Gastrocnemius medialis (tissue), 4 donors: ENCODE data around the gene MACROD2. TPM values are rescaled to one million over a fixed set of nuclear protein-coding genes. Genes with fewer than 3 reads are reported as not detected.

ENCODE experiments used
- ATAC-seq, 2 donors: fragments of 150-250 bp; one replicate each; pipeline ENCODE4 v1.9.1; 2016
- DNase-seq, 2 donors: peaks; one replicate each; pipeline ENCODE4 v3.0.0-alpha.2; 2019
- H3K27ac ChIP-seq, 4 donors: fragments of 200-600 bp; sonication (generic); 1 replicate in 1 of 4; 2 replicates in 3 of 4; pipeline ENCODE4 v1.5.1; 2016 to 2018; ENCODE audit warnings: mild to moderate bottlenecking in 2 of 4, moderate library complexity in 1 of 4
- H3K27me3 ChIP-seq, 3 donors: fragments of 200-600 bp; sonication (generic) in 2 of 3; 1 replicate in 1 of 3; 2 replicates in 2 of 3; pipeline versions ENCODE4 v1.5.1 to v1.6.0; 2016 to 2019; ENCODE audit warnings: mild to moderate bottlenecking in 1 of 3, moderate library complexity in 1 of 3
- H3K36me3 ChIP-seq, 2 donors: fragments of 200-600 bp; sonication (generic) in 1 of 2; one replicate each; pipeline ENCODE4 v1.5.1; 2017 to 2018
- H3K4me1 ChIP-seq, 2 donors: fragments of 200-600 bp; sonication (generic) in 1 of 2; one replicate each; pipeline ENCODE4 v1.5.1; 2016 to 2017; ENCODE audit warnings: mild to moderate bottlenecking in 2 of 2
- H3K4me3 ChIP-seq, 4 donors: fragments of 200-600 bp; sonication (generic) in 3 of 4; 1 replicate in 1 of 4; 2 replicates in 3 of 4; pipeline ENCODE4 v1.5.1; 2016 to 2019; ENCODE audit warnings: mild to moderate bottlenecking in 2 of 4
- H3K9me3 ChIP-seq, 3 donors: fragments of 200-600 bp; sonication (generic) in 2 of 3; 1 replicate in 1 of 3; 2 replicates in 2 of 3; pipeline ENCODE4 v1.5.1; 2016 to 2019
- CTCF ChIP-seq, 5 experiments: fragments of 450-650 bp in 3 of 5; fragments of 200-600 bp in 2 of 5; sonication (generic) in 2 of 5; IDR thresholded peaks in 4 of 5; conservative IDR thresholded peaks in 1 of 5; 1 replicate in 4 of 5; 2 replicates in 1 of 5; pipeline ENCODE4 v1.5.1; 2016 to 2019; ENCODE audit warnings: antibody characterized with exemption in 5 of 5, mild to moderate bottlenecking in 3 of 5, moderate library complexity in 3 of 5
- POLR2A ChIP-seq, 2 donors: fragments of 450-650 bp; IDR thresholded peaks; one replicate each; pipeline ENCODE4 v1.6.1; 2017; ENCODE audit warnings: antibody characterized with exemption in 2 of 2, mild to moderate bottlenecking in 2 of 2, moderate library complexity in 2 of 2
- in situ Hi-C, 4 donors: fragments of 200-750 bp; cut with MboI; loops; one replicate each; pipeline versions ENCODE4 v1.15.0 to v1.8.0; 2017; ENCODE audit warnings: low sequenced_read_pairs in 4 of 4
- intact Hi-C: fragments of 100-400 bp; cut with DNase I; formaldehyde crosslinking; loops from one replicate; pipeline ENCODE4 v1.15.1; 2023; ENCODE audit warnings: low total_unique reads
- total RNA-seq, 4 donors: library from RNA; depleted of rRNA; stranded (reverse); fragments of >200 nt; gene quantifications; one replicate each; pipeline versions ENCODE4 v1.1.0 to v1.2.3, GENCODE V29; 2016

Gene MACROD2
- total RNA-seq, 4 donors from 2014 or later = 1.8 to 10.2 (median 3.6) TPM

GRCh38 chr20:14505476-14505875 is 510.2 kb downstream of the MACROD2 start:
- ATAC-seq (no peak), DNase-seq (no peak)
- Histone ChIP-seq H3K27ac (no peak overlapping the region), H3K36me3 (no peaks in the 10 kb centered on the region), H3K4me3 (no peak overlapping the region), H3K4me1 (no peaks in the 10 kb centered on the region), H3K9me3 (no peaks in the 10 kb centered on the region), H3K27me3 (no peaks in the 10 kb centered on the region)
- no peak for TF ChIP-seq CTCF (IDR thresholded peaks at IDR 0.05 in 4 of 5, conservative IDR thresholded peaks at IDR 0.05 in 1 of 5)
- no peak for TF ChIP-seq POLR2A (IDR thresholded peaks at IDR 0.05)
- in situ Hi-C loops (no loop called here), intact Hi-C loops (no loop called here)

- intact Hi-C loops = no loop called here
Observed at GRCh38 chr20:14507711-14508110, 512.4 kb downstream of the MACROD2 start.

GRCh38 chr20:14510341-14510740 is 515.0 kb downstream of the MACROD2 start:
- no peaks in the 10 kb centered on the region for H3K36me3 ChIP-seq
- no peaks in the 10 kb centered on the region for H3K9me3 ChIP-seq
- H3K27me3 ChIP-seq = no peaks in the 10 kb centered on the region
- H3K27ac ChIP-seq = no peak overlapping the region
- ATAC-seq (no peak), DNase-seq (no peak)
- in situ Hi-C loops (no loop called here), intact Hi-C loops (no loop called here)
- TF ChIP-seq POLR2A (IDR thresholded peaks at IDR 0.05) (no peak), CTCF (IDR thresholded peaks at IDR 0.05 in 4 of 5, conservative IDR thresholded peaks at IDR 0.05 in 1 of 5) (no peak)
- H3K4me3 ChIP-seq = no peak overlapping the region
- no peaks in the 10 kb centered on the region for H3K4me1 ChIP-seq

More at GRCh38 chr20:14507711-14508110, 512.4 kb downstream of the MACROD2 start:
- H3K4me3 ChIP-seq = no peak overlapping the region
- H3K27ac ChIP-seq = no peak overlapping the region
- in situ Hi-C loops = no loop called here
- H3K4me1 ChIP-seq = no peaks in the 10 kb centered on the region
- H3K27me3 ChIP-seq = no peaks in the 10 kb centered on the region
- ATAC-seq (no peak), DNase-seq (no peak)
- H3K9me3 ChIP-seq = no peaks in the 10 kb centered on the region
- no peak for TF ChIP-seq POLR2A (IDR thresholded peaks at IDR 0.05)
- no peak for TF ChIP-seq CTCF (IDR thresholded peaks at IDR 0.05 in 4 of 5, conservative IDR thresholded peaks at IDR 0.05 in 1 of 5)
- H3K36me3 ChIP-seq = no peaks in the 10 kb centered on the region

GRCh38 chr20:14512839-14513238 is 517.5 kb downstream of the MACROD2 start:
- H3K27me3 ChIP-seq = no peaks in the 10 kb centered on the region
- no peak overlapping the region for H3K27ac ChIP-seq
- H3K36me3 ChIP-seq = no peaks in the 10 kb centered on the region
- intact Hi-C loops (no loop called here), in situ Hi-C loops (no loop called here)
- no peak overlapping the region for H3K4me3 ChIP-seq
- H3K9me3 ChIP-seq = no peaks in the 10 kb centered on the region
- DNase-seq = no peak
- H3K4me1 ChIP-seq = no peaks in the 10 kb centered on the region
- ATAC-seq = no peak
- TF ChIP-seq POLR2A (IDR thresholded peaks at IDR 0.05) (no peak), CTCF (IDR thresholded peaks at IDR 0.05 in 4 of 5, conservative IDR thresholded peaks at IDR 0.05 in 1 of 5) (no peak)

GRCh38 chr20:14518648-14519047 is 523.3 kb downstream of the MACROD2 start:
- H3K27ac ChIP-seq = no peak overlapping the region
- H3K27me3 ChIP-seq = no peaks in the 10 kb centered on the region
- ATAC-seq (no peak), DNase-seq (no peak)
- H3K4me1 ChIP-seq = no peaks in the 10 kb centered on the region
- intact Hi-C loops = no loop called here
- no peak for TF ChIP-seq POLR2A (IDR thresholded peaks at IDR 0.05)
- TF ChIP-seq CTCF (IDR thresholded peaks at IDR 0.05 in 4 of 5, conservative IDR thresholded peaks at IDR 0.05 in 1 of 5) = no peak
- no peak overlapping the region for H3K4me3 ChIP-seq
- no peaks in the 10 kb centered on the region for H3K9me3 ChIP-seq
- in situ Hi-C loops = no loop called here
- H3K36me3 ChIP-seq = no peaks in the 10 kb centered on the region
